Measurements from ENCODE around the gene TTBK1.
A peak's percentile ranks its signal among the peaks of the same experiment; 100 is the strongest.

Gene TTBK1

DNA sequence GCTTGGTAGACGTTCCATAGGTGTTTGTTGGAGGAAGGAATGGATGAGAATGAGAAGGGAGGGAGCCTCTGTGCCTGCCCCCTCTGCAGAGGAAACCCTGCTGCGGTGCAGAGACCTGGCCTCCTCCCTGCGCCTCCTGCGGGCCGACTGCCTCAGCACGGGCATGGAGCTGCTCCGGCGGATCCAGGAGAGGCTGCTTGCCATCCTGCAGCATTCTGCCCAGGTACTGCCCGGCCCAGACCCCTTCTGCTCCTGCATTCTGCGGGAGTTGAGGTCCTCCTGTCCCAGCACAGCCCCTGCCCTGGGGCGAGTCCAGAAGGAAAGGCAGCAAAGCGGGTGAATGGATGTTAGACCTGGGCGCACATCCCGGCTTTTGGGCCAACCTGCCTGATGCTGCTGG lies 20.1 kb upstream of the TTBK1 start:
- TF ChIP-seq, protein P1, sequence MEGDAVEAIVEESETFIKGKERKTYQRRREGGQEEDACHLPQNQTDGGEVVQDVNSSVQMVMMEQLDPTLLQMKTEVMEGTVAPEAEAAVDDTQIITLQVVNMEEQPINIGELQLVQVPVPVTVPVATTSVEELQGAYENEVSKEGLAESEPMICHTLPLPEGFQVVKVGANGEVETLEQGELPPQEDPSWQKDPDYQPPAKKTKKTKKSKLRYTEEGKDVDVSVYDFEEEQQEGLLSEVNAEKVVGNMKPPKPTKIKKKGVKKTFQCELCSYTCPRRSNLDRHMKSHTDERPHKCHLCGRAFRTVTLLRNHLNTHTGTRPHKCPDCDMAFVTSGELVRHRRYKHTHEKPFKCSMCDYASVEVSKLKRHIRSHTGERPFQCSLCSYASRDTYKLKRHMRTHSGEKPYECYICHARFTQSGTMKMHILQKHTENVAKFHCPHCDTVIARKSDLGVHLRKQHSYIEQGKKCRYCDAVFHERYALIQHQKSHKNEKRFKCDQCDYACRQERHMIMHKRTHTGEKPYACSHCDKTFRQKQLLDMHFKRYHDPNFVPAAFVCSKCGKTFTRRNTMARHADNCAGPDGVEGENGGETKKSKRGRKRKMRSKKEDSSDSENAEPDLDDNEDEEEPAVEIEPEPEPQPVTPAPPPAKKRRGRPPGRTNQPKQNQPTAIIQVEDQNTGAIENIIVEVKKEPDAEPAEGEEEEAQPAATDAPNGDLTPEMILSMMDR (conservative IDR thresholded peaks at IDR 0.05): no peak
- H3K27ac ChIP-seq: no peak overlapping the region

- no peak overlapping the region for H3K27ac ChIP-seq
- TF ChIP-seq, protein P1 (conservative IDR thresholded peaks at IDR 0.05): no peak
Observed at GRCh38 chr6:43226192-43226851, 17.0 kb upstream of the TTBK1 start.

- peak within 1 kb of the TSS; percentile 76; the same call in 1 of the 2 replicates for H3K27ac ChIP-seq
- TF ChIP-seq, protein P1 (conservative IDR thresholded peaks at IDR 0.05): peak; percentile 90
Observed at GRCh38 chr6:43228951-43229802, 14.1 kb upstream of the TTBK1 start, which contains the start of gene DNPH1. Gene DNPH1 (minus strand): TSS chr6:43229481. CDS start chr6:43229456, 25 bp downstream.

DNA sequence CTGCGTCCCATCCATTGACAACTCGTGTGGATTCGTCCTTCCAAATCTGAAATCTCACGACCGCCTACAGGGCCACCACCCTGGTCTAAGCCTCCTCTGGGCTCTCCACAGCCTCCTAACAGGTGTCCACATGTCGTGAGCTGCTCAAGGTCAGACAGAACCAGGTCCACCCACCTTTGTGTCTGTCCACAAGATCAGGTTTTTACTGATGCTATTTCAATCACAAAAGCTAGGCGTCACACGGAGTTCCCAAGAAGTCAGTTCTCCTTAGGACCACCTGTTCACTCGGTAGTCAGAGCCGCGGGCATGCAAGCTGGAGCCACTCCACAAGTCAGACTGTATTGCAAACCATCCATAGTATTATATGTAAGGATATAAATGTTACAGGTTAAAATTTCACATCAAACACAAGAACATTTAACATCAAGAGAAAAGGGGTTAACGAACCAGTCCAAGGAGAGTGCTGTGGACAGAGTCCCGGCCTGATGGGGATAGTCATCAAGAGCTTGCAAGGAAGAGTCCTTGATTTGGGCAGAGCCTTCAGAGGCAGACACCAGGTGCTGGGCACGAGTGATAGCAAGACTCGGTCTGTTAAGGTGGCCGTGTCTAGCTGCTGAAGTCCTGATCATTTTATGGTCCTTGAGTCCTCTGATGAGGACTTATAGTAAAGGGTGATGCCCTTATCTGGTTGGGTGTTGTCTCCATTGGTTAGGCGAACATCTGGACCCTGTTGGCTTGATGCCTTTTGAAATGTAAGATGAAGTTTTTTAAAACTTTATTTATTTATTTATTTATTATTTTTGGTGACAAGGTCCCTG lies 13.3 kb upstream of the TTBK1 start:
- TF ChIP-seq, protein P1 (conservative IDR thresholded peaks at IDR 0.05): no peak
- peak overlapping the region; percentile 76; the same call in 1 of the 2 replicates for H3K27ac ChIP-seq

DNA sequence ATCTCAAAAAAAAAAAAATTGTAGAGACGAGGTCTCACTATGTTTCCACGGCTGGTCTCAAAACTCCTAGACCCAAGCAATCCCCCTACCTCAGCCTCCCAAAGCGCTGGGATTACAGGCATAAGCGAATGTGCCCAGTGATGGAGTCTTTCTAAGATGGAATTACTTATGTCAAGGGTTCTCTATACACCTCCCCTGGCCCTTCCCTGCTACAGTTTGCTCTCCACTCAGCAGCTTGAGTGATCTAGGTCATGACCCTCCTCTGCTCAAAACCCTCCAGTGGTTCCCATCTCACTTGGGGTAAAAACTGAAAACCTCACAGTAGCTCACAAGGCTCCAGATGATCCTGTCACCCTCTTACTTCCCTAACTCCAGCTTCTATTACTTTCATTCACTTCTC lies 12.2 kb upstream of the TTBK1 start:
- TF ChIP-seq, protein P1 (conservative IDR thresholded peaks at IDR 0.05): no peak
- H3K27ac ChIP-seq: no peak overlapping the region

- TF ChIP-seq, protein P1 (conservative IDR thresholded peaks at IDR 0.05): no peak
- H3K27ac ChIP-seq: no peak overlapping the region
Observed at GRCh38 chr6:43231735-43232450, 11.4 kb upstream of the TTBK1 start.
